HCT116 (cell line): ENCODE results near the gene LKAAEAR1.

Source experiments
- CEBPB ChIP-seq: IDR thresholded peaks from 2 replicates; pipeline ENCODE4 v1.6.1; 2012; ENCODE audit warnings: low read depth
- POLR2A ChIP-seq: IDR thresholded peaks from 2 replicates; pipeline ENCODE4 v1.7.0; 2011; ENCODE audit warnings: borderline replicate concordance; ENCODE audit not compliant: insufficient read depth, insufficient read length; ENCODE audit errors: extremely low read depth
- RAD21 ChIP-seq: IDR thresholded peaks from 2 replicates; pipeline ENCODE4 v1.6.1; 2012; ENCODE audit warnings: low read depth, mild to moderate bottlenecking
- TF ChIP-seq, protein P1 (sequence below): IDR thresholded peaks from 2 replicates; pipeline ENCODE4 v1.6.1; 2012; ENCODE audit warnings: low read depth
- TF ChIP-seq, protein P2 (sequence below), 3 experiments: fragments of 200-600 bp in 1 of 3; sonication (generic) in 1 of 3; IDR thresholded peaks in 2 of 3; conservative IDR thresholded peaks in 1 of 3; 2 replicates each; pipeline ENCODE4 v1.5.1; 2012 to 2017; ENCODE audit warnings: low read depth in 2 of 3, low read length in 2 of 3, antibody characterized with exemption in 1 of 3, borderline replicate concordance in 1 of 3, control low read depth in 1 of 3, mild to moderate bottlenecking in 1 of 3, mixed read lengths in 1 of 3, mixed run types in 1 of 3, moderate library complexity in 1 of 3; ENCODE audit not compliant: insufficient read depth in 1 of 3

DNA sequence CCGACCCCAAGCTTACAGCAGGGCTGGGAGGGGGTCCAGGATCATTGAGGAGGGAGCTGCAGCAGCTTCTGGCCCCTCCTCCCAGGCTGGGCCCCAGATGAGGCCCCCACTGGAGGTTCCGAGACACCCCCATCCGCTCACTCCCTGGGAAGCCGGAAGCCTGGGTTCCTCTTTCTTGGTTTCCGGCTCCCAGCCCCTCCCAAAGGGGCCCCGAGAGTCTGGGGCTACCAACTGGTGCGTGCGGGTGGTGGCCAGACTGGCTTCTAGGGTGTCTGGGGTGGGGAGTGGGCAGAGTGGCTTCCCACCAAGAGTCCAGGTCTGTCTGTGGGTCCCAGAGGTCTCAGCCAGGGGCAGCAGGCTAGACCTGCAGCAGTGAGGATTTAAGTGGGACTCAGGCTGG, 7.1 kb downstream of the LKAAEAR1 start:
- TF ChIP-seq CEBPB (no peak), POLR2A (no peak), RAD21 (no peak)
- TF ChIP-seq, protein P1, sequence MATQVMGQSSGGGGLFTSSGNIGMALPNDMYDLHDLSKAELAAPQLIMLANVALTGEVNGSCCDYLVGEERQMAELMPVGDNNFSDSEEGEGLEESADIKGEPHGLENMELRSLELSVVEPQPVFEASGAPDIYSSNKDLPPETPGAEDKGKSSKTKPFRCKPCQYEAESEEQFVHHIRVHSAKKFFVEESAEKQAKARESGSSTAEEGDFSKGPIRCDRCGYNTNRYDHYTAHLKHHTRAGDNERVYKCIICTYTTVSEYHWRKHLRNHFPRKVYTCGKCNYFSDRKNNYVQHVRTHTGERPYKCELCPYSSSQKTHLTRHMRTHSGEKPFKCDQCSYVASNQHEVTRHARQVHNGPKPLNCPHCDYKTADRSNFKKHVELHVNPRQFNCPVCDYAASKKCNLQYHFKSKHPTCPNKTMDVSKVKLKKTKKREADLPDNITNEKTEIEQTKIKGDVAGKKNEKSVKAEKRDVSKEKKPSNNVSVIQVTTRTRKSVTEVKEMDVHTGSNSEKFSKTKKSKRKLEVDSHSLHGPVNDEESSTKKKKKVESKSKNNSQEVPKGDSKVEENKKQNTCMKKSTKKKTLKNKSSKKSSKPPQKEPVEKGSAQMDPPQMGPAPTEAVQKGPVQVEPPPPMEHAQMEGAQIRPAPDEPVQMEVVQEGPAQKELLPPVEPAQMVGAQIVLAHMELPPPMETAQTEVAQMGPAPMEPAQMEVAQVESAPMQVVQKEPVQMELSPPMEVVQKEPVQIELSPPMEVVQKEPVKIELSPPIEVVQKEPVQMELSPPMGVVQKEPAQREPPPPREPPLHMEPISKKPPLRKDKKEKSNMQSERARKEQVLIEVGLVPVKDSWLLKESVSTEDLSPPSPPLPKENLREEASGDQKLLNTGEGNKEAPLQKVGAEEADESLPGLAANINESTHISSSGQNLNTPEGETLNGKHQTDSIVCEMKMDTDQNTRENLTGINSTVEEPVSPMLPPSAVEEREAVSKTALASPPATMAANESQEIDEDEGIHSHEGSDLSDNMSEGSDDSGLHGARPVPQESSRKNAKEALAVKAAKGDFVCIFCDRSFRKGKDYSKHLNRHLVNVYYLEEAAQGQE, result no peak
- TF ChIP-seq, protein P2, sequence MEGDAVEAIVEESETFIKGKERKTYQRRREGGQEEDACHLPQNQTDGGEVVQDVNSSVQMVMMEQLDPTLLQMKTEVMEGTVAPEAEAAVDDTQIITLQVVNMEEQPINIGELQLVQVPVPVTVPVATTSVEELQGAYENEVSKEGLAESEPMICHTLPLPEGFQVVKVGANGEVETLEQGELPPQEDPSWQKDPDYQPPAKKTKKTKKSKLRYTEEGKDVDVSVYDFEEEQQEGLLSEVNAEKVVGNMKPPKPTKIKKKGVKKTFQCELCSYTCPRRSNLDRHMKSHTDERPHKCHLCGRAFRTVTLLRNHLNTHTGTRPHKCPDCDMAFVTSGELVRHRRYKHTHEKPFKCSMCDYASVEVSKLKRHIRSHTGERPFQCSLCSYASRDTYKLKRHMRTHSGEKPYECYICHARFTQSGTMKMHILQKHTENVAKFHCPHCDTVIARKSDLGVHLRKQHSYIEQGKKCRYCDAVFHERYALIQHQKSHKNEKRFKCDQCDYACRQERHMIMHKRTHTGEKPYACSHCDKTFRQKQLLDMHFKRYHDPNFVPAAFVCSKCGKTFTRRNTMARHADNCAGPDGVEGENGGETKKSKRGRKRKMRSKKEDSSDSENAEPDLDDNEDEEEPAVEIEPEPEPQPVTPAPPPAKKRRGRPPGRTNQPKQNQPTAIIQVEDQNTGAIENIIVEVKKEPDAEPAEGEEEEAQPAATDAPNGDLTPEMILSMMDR (IDR thresholded peaks at IDR 0.05 in 2 of 3, conservative IDR thresholded peaks at IDR 0.05 in 1 of 3; ENCODE audit: borderline replicate concordance in 1 of 3, insufficient read depth in 1 of 3, low read depth in 2 of 3, low read length in 2 of 3), result no peak
